ENCODE measurements around the gene SPRY1. TPM values are rescaled to one million over a fixed set of nuclear protein-coding genes. Genes with fewer than 3 reads are reported as not detected.

The SPRY1 gene
- total RNA-seq, 1 experiment from 2014 or later = 76.3 TPM

DNA sequence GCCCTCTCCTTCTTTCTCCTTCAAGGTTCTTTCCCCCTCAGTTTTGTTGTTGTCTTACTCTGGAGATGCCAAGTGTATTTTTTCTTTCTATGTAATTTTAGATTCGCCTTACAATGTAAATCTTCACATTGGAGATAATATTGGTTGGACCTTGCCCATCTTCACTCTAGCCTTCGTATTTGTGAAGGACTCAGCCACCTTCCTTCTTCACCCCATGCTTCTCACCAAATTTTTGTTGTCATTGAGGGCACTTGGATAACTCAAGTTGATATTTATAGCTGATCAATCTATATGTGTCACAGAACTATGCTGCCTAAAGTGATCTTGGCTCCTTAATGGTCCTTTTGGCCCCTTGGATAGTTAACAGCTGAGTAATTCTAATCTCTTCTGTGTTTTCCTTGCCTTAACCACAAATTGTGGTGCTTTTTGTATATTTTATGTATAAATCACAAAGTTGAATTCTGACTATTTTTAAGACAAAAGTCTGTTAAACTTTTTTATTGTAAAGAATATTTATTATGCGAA, 6.5 kb downstream of the SPRY1 start:
- H4K20me1 ChIP-seq (ENCODE audit: control insufficient read depth, insufficient read depth, insufficient read length) = no peaks in the 10 kb centered on the region
- DNase-seq = no peak
- Mint-ChIP-seq H3K4me1 (peaks cover 51 to 56% of the 10 kb centered on the region in 2 experiments), H3K9me3 (no peaks in the 10 kb centered on the region; a peak in 1 of 5 replicates), H3K27me3 (ENCODE audit: low read depth) (no peaks in the 10 kb centered on the region), H3K4me3 (peak overlapping the region; percentile 1 to 31; a peak in 3 of 5 replicates), H3K27ac (peak overlapping the region in 1 of 3 experiments; percentile 4; a peak in 2 of 7 replicates), H3K36me3 (ENCODE audit: insufficient read depth in 1 of 3, low read depth in 3 of 3) (peaks cover 27 to 55% (median 44%) of the 10 kb centered on the region in 3 experiments)
- H3K18ac ChIP-seq (ENCODE audit: insufficient read length, low read depth, low read length) = no peak overlapping the region
- H3K4me2 ChIP-seq (ENCODE audit: insufficient read depth, insufficient read length, low read length) = no peak overlapping the region
- no peak overlapping the region for H3K14ac ChIP-seq (ENCODE audit: insufficient read depth, low read length)
- no peak overlapping the region for H3K9ac ChIP-seq (ENCODE audit: extremely low read depth, insufficient read length, low read length)
- H3K9me3 ChIP-seq (ENCODE audit: control insufficient read depth, low read depth, low read length) = no peaks in the 10 kb centered on the region
- H2BK12ac ChIP-seq (ENCODE audit: insufficient read length, low read depth, low read length) = no peak overlapping the region
- peaks cover 3% of the 10 kb centered on the region for H3K79me1 ChIP-seq (ENCODE audit: insufficient read depth, low read depth, low read length, poor library complexity, severe bottlenecking)
- H4K8ac ChIP-seq (replicated peaks; ENCODE audit: insufficient read length, low read depth, low read length) = no peak overlapping the region
- no peak overlapping the region for H3K56ac ChIP-seq (ENCODE audit: insufficient read length, low read depth, low read length)
- no peaks in the 10 kb centered on the region for H3K27me3 ChIP-seq (ENCODE audit: insufficient read depth, low read length)
- peaks cover 41% of the 10 kb centered on the region; the same call in 1 of the 2 replicates for H3K79me2 ChIP-seq (ENCODE audit: insufficient read depth, low read length)
- H3T11ph ChIP-seq (ENCODE audit: low read length) = no peak overlapping the region
- H2BK120ac ChIP-seq (ENCODE audit: low read depth, low read length, poor library complexity, severe bottlenecking) = no peak overlapping the region
- peaks cover 10% of the 10 kb centered on the region for H3K23me2 ChIP-seq (ENCODE audit: insufficient read length, low read depth, low read length, poor library complexity, severe bottlenecking)
- H4K5ac ChIP-seq (ENCODE audit: insufficient read length, low read depth, low read length) = no peak overlapping the region
- H3K4ac ChIP-seq (ENCODE audit: low read depth, low read length) = no peak overlapping the region
- TF ChIP-seq, protein P1, sequence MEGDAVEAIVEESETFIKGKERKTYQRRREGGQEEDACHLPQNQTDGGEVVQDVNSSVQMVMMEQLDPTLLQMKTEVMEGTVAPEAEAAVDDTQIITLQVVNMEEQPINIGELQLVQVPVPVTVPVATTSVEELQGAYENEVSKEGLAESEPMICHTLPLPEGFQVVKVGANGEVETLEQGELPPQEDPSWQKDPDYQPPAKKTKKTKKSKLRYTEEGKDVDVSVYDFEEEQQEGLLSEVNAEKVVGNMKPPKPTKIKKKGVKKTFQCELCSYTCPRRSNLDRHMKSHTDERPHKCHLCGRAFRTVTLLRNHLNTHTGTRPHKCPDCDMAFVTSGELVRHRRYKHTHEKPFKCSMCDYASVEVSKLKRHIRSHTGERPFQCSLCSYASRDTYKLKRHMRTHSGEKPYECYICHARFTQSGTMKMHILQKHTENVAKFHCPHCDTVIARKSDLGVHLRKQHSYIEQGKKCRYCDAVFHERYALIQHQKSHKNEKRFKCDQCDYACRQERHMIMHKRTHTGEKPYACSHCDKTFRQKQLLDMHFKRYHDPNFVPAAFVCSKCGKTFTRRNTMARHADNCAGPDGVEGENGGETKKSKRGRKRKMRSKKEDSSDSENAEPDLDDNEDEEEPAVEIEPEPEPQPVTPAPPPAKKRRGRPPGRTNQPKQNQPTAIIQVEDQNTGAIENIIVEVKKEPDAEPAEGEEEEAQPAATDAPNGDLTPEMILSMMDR (conservative IDR thresholded peaks at IDR 0.05) = no peak
- no peak overlapping the region for H3K23ac ChIP-seq (ENCODE audit: insufficient read length, low read depth, low read length)
- H2AK5ac ChIP-seq (ENCODE audit: insufficient read length, low read length) = no peak overlapping the region
- H2BK20ac ChIP-seq (ENCODE audit: low read depth, low read length, poor library complexity, severe bottlenecking) = no peak overlapping the region
- H2BK5ac ChIP-seq (ENCODE audit: insufficient read length, low read length) = no peak overlapping the region
- no peak overlapping the region for H3K27ac ChIP-seq (ENCODE audit: insufficient read length, low read depth, low read length)
- no peak overlapping the region for H2BK15ac ChIP-seq (ENCODE audit: low read depth, low read length)
- no peak overlapping the region for H4K91ac ChIP-seq (ENCODE audit: insufficient read length, low read depth, low read length)
- no peak overlapping the region for H2AFZ ChIP-seq (ENCODE audit: low read length)
- no CpG with 5 or more reads among the region's 3 CpGs for WGBS (ENCODE audit: extremely low coverage, insufficient read length, low lambda C conversion rate)
- H3K4me1 ChIP-seq (ENCODE audit: insufficient read depth, low read length) = no peaks in the 10 kb centered on the region

All from H9 (cell line).